PFSK-1 (cell line): ENCODE measurements around the gene SLC2A13.

Experiments used
- POLR2AphosphoS5 ChIP-seq: IDR thresholded peaks from 2 replicates; pipeline ENCODE4 v1.6.1; 2012; ENCODE audit warnings: low read depth, mild to moderate bottlenecking, control low read depth, low read length, moderate library complexity
- REST ChIP-seq, 2 experiments: IDR thresholded peaks; 2 replicates each; pipeline versions ENCODE4 v1.6.1 to v1.8.0; 2011 to 2012; ENCODE audit warnings: low read depth in 2 of 2, low read length in 2 of 2, control low read depth in 1 of 2, inconsistent platforms in 1 of 2, mild to moderate bottlenecking in 1 of 2, moderate library complexity in 1 of 2; ENCODE audit not compliant: insufficient read depth in 1 of 2

DNA sequence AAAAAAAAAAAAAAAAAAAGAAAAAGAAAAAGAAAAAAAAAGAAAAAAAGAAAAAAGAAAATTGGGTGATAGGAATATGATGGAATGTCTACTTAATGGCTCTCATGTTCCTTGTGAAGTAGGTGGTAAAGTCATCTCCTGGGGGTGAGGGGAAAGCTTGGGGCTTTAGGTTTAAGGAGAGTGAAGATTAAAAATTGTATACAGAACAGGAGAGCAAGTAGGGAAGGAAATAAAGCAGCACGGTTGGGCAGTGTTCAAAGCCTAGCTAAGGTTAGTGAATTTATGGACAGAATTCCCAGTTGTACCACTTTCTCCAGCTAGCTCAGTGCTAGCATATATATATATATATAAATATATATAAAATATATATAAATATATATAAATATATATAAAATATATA is 40.0 kb upstream of the SLC2A13 start:
- TF ChIP-seq POLR2AphosphoS5 (no peak), REST (IDR thresholded peaks at IDR 0.05; ENCODE audit: insufficient read depth in 1 of 2, low read depth in 2 of 2, low read length in 2 of 2) (no peak)
